HepG2 (cell line): Measurements from ENCODE around the gene ARMC5. TPM values are rescaled to one million over a fixed set of nuclear protein-coding genes. Genes with fewer than 3 reads are reported as not detected.
A peak's percentile ranks its signal among the peaks of the same experiment; 100 is the strongest.

Experiments
- AKNA ChIP-seq: sonication (generic); formaldehyde crosslinking; IDR thresholded peaks from 2 replicates; pipeline ENCODE4 v1.4.0; 2020; ENCODE audit warnings: missing genetic modification reagents, borderline replicate concordance
- FOXK2 ChIP-seq: fragments of 450-650 bp; IDR thresholded peaks from 2 replicates; pipeline ENCODE4 v1.6.1; 2016
- GPN1 ChIP-seq: sonication (generic); formaldehyde crosslinking; IDR thresholded peaks from 2 replicates; pipeline ENCODE4 v1.5.1; 2020; ENCODE audit warnings: missing genetic modification reagents, borderline replicate concordance
- GTF2F1 ChIP-seq: fragments of 150-350 bp; IDR thresholded peaks from 2 replicates; pipeline ENCODE4 v1.6.1; 2014; ENCODE audit warnings: low read length
- PRDM15 ChIP-seq: sonication (generic); formaldehyde crosslinking; IDR thresholded peaks from 2 replicates; pipeline ENCODE4 v1.4.0; 2020; ENCODE audit warnings: missing genetic modification reagents
- PREB ChIP-seq: sonication (generic); formaldehyde crosslinking; IDR thresholded peaks from 2 replicates; pipeline ENCODE4 v1.4.0; 2020; ENCODE audit warnings: missing genetic modification reagents
- RFXANK ChIP-seq: IDR thresholded peaks from 2 replicates; pipeline ENCODE4 v1.6.1; 2016
- STAG1 ChIP-seq: sonication (generic); formaldehyde crosslinking; IDR thresholded peaks from 2 replicates; pipeline ENCODE4 v1.4.0; 2020; ENCODE audit warnings: missing genetic modification reagents
- ZBTB2 ChIP-seq: sonication (generic); formaldehyde crosslinking; IDR thresholded peaks from 2 replicates; pipeline ENCODE4 v1.8.0; 2022; ENCODE audit warnings: low read depth, missing genetic modification reagents
- ZNF788 ChIP-seq: sonication (generic); formaldehyde crosslinking; IDR thresholded peaks from 2 replicates; pipeline ENCODE4 v1.5.0; 2020; ENCODE audit warnings: mild to moderate bottlenecking, missing genetic modification reagents, borderline replicate concordance
- ZSCAN20 ChIP-seq: sonication (generic); formaldehyde crosslinking; IDR thresholded peaks from 2 replicates; pipeline ENCODE4 v1.4.0; 2020; ENCODE audit warnings: missing genetic modification reagents, mild to moderate bottlenecking, borderline replicate concordance
- ZXDC ChIP-seq: sonication (generic); formaldehyde crosslinking; IDR thresholded peaks from 2 replicates; pipeline ENCODE4 v1.5.0; 2020; ENCODE audit warnings: mild to moderate bottlenecking, missing genetic modification reagents
- polyA plus RNA-seq, 8 experiments: library from polyadenylated mRNA; depleted of rRNA in 3 of 8; stranded (reverse) in 7 of 8; unstranded in 1 of 8; fragments of >200 nt; fragmentation: Illumina TruSeq in 4 of 8; extraction: Trizol in 4 of 8; gene quantifications; 2 replicates each; pipeline versions ENCODE4 v1.2.1 to v1.2.3, GENCODE V29; 2011 to 2016; ENCODE audit warnings: low read depth in 4 of 8, missing spikeins in 1 of 8, mixed read lengths in 1 of 8; ENCODE audit not compliant: insufficient read depth in 1 of 8
- total RNA-seq, 5 experiments: library from RNA; depleted of rRNA; stranded (reverse); fragments of >200 nt; fragmentation: Illumina TruSeq; extraction: Trizol; gene quantifications; 2 replicates each; pipeline ENCODE4 v1.2.3, GENCODE V29; 2016; ENCODE audit warnings: low read depth in 1 of 5

The ARMC5 gene
- total and polyA plus RNA-seq, 2 of the 13 experiments (the other 11 are each of a cell fraction or from before 2014, with no cell fraction given): 10.8 to 22.3 TPM

GRCh38 chr16:31484491-31485171 is 25.3 kb downstream of the ARMC5 start (continued):
- no peak for TF ChIP-seq STAG1 (CRISPR knock-in tag)
- TF ChIP-seq RFXANK: no peak
- no peak for TF ChIP-seq PREB (CRISPR knock-in tag)
- TF ChIP-seq FOXK2: no peak
- no peak for TF ChIP-seq ZBTB2 (CRISPR knock-in tag)
- TF ChIP-seq GTF2F1: no peak
- TF ChIP-seq ZXDC (CRISPR knock-in tag): no peak
- no peak for TF ChIP-seq GPN1
- peak; percentile 91; the same call in 1 of the 2 replicates for TF ChIP-seq ZNF788 (CRISPR knock-in tag)
- TF ChIP-seq AKNA (CRISPR knock-in tag): no peak
- no peak for TF ChIP-seq ZSCAN20
- TF ChIP-seq PRDM15 (CRISPR knock-in tag): no peak; the same call in 1 of the 2 replicates
